Measurements from ENCODE around the gene TH.

TH gene

GRCh38 chr11:2171591-2172003 lies at the start of gene TH:
TSS of gene TH (minus strand) at chr11:2171815. CDS start at chr11:2171786, 29 bp downstream.
- no peak for DNase-seq (ENCODE audit: low read depth)

- no peak for DNase-seq (ENCODE audit: low read depth)
These were observed 49.4 kb upstream of the TH start for GRCh38 chr11:2221024-2221423.

GRCh38 chr11:2220173-2220771 lies 48.7 kb upstream of the TH start:
- no peak for DNase-seq (ENCODE audit: low read depth)

GRCh38 chr11:2219318-2220017 lies 47.9 kb upstream of the TH start:
- DNase-seq (ENCODE audit: low read depth), result no peak

GRCh38 chr11:2218031-2218633 lies 46.5 kb upstream of the TH start:
- DNase-seq (ENCODE audit: low read depth), result no peak

GRCh38 chr11:2217211-2218030 lies 45.8 kb upstream of the TH start:
- no peak for DNase-seq (ENCODE audit: low read depth)

GRCh38 chr11:2216400-2217064 lies 44.9 kb upstream of the TH start:
- DNase-seq (ENCODE audit: low read depth), result no peak

- no peak for DNase-seq (ENCODE audit: low read depth)
These were observed 44.2 kb upstream of the TH start for GRCh38 chr11:2215561-2216399.

GRCh38 chr11:2215230-2215560 lies 43.6 kb upstream of the TH start:
- DNase-seq (ENCODE audit: low read depth), result no peak

- no peak for DNase-seq (ENCODE audit: low read depth)
These were observed 43.1 kb upstream of the TH start for GRCh38 chr11:2214527-2215229.

GRCh38 chr11:2213890-2214526 lies 42.4 kb upstream of the TH start:
- DNase-seq (ENCODE audit: low read depth), result no peak

GRCh38 chr11:2213384-2213842 lies 41.8 kb upstream of the TH start:
- no peak for DNase-seq (ENCODE audit: low read depth)

GRCh38 chr11:2212411-2213251 lies 41.0 kb upstream of the TH start:
- DNase-seq (ENCODE audit: low read depth), result no peak

- no peak for DNase-seq (ENCODE audit: low read depth)
These were observed 39.7 kb upstream of the TH start for GRCh38 chr11:2211113-2211971.

GRCh38 chr11:2210366-2211112 lies 38.9 kb upstream of the TH start:
- no peak for DNase-seq (ENCODE audit: low read depth)

GRCh38 chr11:2209900-2210321 lies 38.3 kb upstream of the TH start:
- DNase-seq (ENCODE audit: low read depth), result no peak

GRCh38 chr11:2209370-2209801 lies 37.8 kb upstream of the TH start:
- no peak for DNase-seq (ENCODE audit: low read depth)

Measured in iris pigment epithelial cell (primary cell).